Muscle layer of colon (tissue), 2 donors: ENCODE measurements around the gene RRAS2.
"Not testable (repeated sequence)": the region's sequence is repeated elsewhere in the genome, so short reads cannot be mapped to it uniquely, and the experiment has no call there.

ENCODE experiments used
- H3K27ac ChIP-seq: one replicate; pipeline ENCODE4 v1.7.0; 2013; ENCODE audit warnings: low read depth, mild to moderate bottlenecking, low read length, moderate library complexity
- H3K27me3 ChIP-seq, 2 donors: one replicate each; pipeline ENCODE4 v1.7.0; 2013; ENCODE audit warnings: low read length in 2 of 2, mild to moderate bottlenecking in 2 of 2; ENCODE audit not compliant: insufficient read depth in 2 of 2, control insufficient read depth in 1 of 2
- H3K36me3 ChIP-seq: one replicate; pipeline ENCODE4 v1.7.0; 2013; ENCODE audit warnings: mild to moderate bottlenecking, low read length; ENCODE audit not compliant: insufficient read depth
- H3K4me1 ChIP-seq: one replicate; pipeline ENCODE4 v1.7.0; 2013; ENCODE audit warnings: mild to moderate bottlenecking, low read length; ENCODE audit not compliant: insufficient read depth
- H3K4me3 ChIP-seq, 2 donors: one replicate each; pipeline ENCODE4 v1.7.0; 2013; ENCODE audit warnings: low read length in 2 of 2, low read depth in 1 of 2, mild to moderate bottlenecking in 1 of 2, moderate library complexity in 1 of 2
- H3K9ac ChIP-seq: one replicate; pipeline ENCODE4 v1.7.0; 2013; ENCODE audit warnings: low read length
- H3K9me3 ChIP-seq: one replicate; pipeline ENCODE4 v1.7.0; 2013; ENCODE audit warnings: mild to moderate bottlenecking, low read length
- donor health status: abdominal sarcoma.
- donor health status: Adenocarcinoma of cecum.

RRAS2 gene

GRCh38 chr11:14299921-14300320 is 59.1 kb downstream of the RRAS2 start:
- H3K36me3 ChIP-seq, result no peaks in the 10 kb centered on the region
- H3K4me3 ChIP-seq, result no peak overlapping the region
- no peak overlapping the region for H3K27ac ChIP-seq
- H3K4me1 ChIP-seq, result peaks cover 8% of the 10 kb centered on the region
- H3K9ac ChIP-seq, result no peak overlapping the region
- H3K27me3 ChIP-seq, result no peaks in the 10 kb centered on the region
- no peaks in the 10 kb centered on the region for H3K9me3 ChIP-seq

DNA sequence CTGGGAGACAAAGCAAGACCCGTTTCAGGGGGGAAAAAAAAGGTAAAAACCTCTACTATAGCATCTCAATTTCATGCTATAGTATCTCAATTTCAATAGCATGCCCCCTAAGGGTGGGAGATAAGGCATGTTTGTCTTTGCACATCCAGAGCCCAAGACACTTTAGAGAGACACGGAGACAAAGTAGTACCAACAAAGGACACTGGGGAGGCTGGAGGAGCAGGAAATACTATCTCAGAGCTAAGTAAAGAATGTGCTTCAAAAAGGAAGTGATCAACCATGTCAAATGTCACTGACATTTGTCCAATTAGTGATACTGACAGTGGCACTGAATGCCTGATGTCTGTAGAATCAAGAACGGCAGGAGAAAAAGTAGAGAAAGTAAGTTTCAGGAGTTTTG is 68.6 kb downstream of the RRAS2 start:
- Histone ChIP-seq H3K27ac (no peak overlapping the region), H3K36me3 (peaks cover 4% of the 10 kb centered on the region), H3K9ac (no peak overlapping the region), H3K4me3 (no peak overlapping the region), H3K4me1 (no peaks in the 10 kb centered on the region), H3K9me3 (no peaks in the 10 kb centered on the region), H3K27me3 (no peaks in the 10 kb centered on the region)

DNA sequence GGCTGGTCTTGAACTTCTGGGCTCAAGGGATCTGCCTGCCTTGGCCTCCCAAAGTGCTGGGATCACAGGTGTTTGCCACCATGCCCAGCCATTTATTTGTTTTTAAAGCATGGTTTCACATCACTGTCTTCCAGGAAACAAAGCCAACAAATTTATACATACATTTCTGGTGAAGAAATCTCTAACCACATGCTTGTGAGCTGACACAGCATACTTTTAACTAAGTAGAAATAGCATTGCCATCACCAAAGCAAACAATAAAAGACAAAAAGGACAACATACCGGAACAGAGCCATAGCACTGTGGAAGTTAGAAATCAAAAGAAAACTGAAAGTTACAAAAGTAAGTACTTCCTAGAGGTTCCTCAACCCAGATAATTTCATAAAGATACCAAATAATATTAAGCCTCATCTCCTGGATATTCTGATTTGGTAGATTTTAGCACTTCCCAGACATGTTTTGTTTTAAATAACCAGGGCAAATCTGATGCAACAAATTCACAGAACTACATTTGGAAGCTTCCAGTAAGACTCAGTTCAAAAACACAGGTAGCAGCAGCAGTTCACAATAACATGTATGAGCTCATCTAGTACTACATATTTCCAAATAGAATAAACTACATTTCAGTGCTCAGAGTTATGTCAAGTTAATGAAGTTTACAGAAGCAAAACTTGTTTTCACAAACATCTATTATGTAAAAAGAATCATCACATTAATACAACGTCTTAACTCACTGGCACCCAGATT is 70.6 kb downstream of the RRAS2 start:
- no peak overlapping the region for H3K9ac ChIP-seq

DNA sequence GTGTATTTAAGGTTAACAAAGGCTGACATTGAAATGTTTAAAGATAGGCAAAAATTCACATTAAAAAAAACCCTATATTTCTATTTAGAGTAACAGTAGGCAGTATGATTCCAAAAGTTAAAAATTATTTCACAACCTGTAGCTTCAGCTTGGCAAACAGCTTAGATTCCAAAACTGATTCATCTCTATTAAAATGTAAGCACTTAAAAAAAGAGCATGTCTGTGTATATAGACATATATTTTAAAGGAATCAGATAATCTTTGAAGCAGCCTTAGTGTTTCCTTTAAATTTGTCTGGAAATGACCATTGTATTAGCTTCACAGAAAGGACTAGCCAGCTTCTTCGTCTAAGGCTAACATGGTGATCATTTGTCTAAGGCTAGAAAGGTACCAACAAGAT is 80.1 kb downstream of the RRAS2 start:
- H3K9ac ChIP-seq, H3K36me3 ChIP-seq, H3K9me3 ChIP-seq, H3K4me1 ChIP-seq, H3K27ac ChIP-seq, H3K4me3 ChIP-seq, H3K27me3 ChIP-seq: not testable (repeated sequence)

More for the DNA sequence above, 70.6 kb downstream of the RRAS2 start:
- Histone ChIP-seq H3K27ac (no peak overlapping the region), H3K27me3 (no peaks in the 10 kb centered on the region), H3K4me1 (no peaks in the 10 kb centered on the region), H3K4me3 (no peak overlapping the region), H3K36me3 (peaks cover 4% of the 10 kb centered on the region), H3K9me3 (no peaks in the 10 kb centered on the region)

DNA sequence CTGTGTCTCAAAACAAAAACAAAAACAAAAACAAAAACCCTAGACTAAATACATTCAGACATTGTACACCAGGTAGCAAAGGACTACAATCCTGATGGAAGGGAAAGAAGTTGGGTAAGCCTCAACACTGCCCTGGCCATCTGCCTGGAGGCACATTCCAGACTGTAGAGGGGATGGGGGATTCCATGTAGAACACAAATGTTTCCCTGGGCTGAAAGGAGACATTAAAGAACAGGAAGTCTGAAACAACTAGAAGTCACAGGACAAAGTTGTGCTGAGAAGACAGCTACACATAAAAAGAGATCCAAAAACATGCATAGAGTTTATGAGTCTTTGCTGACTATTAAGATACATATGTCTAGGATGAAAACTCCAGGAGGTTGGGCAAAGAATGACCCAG is 83.9 kb downstream of the RRAS2 start:
- H3K4me3 ChIP-seq, result no peak overlapping the region
- no peaks in the 10 kb centered on the region for H3K4me1 ChIP-seq
- no peaks in the 10 kb centered on the region for H3K36me3 ChIP-seq
- H3K9me3 ChIP-seq, result no peaks in the 10 kb centered on the region
- H3K27me3 ChIP-seq, result no peaks in the 10 kb centered on the region
- no peak overlapping the region for H3K27ac ChIP-seq
- H3K9ac ChIP-seq, result no peak overlapping the region

DNA sequence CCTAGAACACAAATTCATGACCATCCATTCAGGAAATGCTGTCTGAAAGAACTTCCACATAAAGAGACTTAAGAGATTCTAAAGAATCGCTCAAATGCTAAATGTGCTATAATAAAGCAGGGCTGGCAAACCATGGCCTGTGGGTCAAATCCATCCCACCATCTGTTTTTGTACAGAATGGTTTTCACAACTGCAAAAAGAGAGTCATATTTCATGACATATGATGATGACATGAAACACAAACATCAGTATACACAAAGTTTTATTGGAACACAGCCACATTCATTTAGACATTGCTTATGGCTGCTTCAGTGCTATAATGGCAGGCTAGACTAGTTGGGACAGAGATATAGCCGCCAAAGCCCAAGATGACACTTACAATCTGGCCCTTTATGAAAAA is 85.1 kb downstream of the RRAS2 start:
- no peaks in the 10 kb centered on the region for H3K27me3 ChIP-seq
- no peaks in the 10 kb centered on the region for H3K36me3 ChIP-seq
- no peaks in the 10 kb centered on the region for H3K4me1 ChIP-seq
- no peak overlapping the region for H3K4me3 ChIP-seq
- no peak overlapping the region for H3K9ac ChIP-seq
- H3K27ac ChIP-seq, result no peak overlapping the region
- no peaks in the 10 kb centered on the region for H3K9me3 ChIP-seq

DNA sequence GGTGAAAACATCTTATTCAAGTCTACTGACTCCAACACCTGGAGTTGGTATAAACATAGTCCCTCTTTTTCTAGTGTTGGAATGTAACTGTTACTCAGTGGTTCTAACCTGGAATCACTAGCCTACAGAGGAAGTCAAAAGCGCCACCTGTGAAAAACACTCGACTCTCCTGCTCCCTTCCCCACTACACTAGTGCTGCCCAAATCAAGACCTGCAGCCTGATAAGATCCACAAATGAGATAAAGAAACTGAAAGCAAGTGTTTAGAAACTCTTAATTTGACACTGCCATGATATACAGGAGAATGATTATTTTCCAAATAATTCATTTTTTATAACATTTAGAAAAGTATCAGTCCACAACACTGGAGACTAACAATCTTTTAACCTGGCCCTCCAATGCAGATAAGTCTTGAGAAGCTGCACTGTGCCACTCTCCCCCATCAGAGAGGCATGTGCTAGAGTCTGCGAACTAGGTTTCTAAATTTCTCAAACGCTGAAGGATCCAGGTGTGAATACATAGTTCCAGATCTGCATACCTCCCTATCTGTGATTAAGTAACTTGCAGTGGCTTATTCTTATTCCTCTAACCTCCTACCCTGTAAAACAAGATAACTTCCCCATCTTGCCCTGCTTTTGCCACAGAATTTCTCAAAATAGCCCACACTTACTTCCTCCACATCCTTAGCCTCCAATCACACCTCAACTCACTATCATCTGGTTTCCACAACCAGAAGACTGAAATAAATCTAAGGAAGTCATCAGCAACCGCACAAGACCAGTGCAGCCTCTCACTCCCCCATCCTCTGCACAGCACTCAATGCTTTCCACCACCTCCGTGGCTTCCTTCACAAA is 88.1 kb downstream of the RRAS2 start:
- Histone ChIP-seq H3K9ac (no peak overlapping the region), H3K27ac (no peak overlapping the region), H3K9me3 (no peaks in the 10 kb centered on the region), H3K36me3 (no peaks in the 10 kb centered on the region), H3K4me3 (no peak overlapping the region), H3K27me3 (no peaks in the 10 kb centered on the region), H3K4me1 (no peaks in the 10 kb centered on the region)

DNA sequence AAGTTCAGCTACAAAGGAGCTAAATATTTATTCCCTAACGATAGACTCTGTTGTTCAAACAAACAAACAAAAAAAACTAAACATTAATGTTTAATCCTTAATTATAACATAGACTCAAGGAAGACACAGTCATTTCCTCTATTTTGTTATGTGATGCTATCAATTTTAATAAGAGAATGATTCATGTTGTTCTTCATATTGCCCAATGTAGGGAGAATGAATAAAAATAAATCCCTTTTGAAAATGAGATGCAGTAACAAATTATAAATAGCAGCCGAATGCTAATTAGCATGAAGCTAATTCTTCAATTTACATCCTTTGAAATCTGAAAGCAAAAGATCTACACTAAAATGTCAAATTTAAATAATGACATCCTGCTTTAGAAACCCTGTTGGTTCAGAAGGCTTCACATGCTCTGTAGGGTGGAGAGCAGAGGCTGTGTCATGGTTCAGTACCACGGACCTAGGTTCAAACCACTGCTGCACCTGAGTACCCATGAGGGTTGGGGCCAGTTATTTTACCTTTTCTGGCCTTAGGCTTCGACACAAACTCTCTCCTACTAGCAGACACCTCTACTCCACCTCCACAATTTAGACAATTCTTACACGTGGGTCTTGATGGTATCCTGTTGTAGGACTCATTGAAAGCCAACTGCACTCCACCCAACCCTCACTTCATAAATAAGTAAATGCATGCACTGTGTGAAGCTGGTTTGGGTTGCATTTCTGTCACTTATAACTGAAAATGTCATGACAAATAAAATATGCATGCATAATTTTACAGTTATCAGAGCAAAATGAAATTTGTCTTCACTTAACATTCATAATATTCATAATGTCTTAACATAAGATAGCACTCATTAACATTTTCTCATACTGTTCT is 89.0 kb downstream of the RRAS2 start:
- H3K9ac ChIP-seq, result no peak overlapping the region
- no peaks in the 10 kb centered on the region for H3K27me3 ChIP-seq
- H3K27ac ChIP-seq, result no peak overlapping the region
- no peaks in the 10 kb centered on the region for H3K4me1 ChIP-seq
- no peak overlapping the region for H3K4me3 ChIP-seq
- H3K36me3 ChIP-seq, result no peaks in the 10 kb centered on the region
- no peaks in the 10 kb centered on the region for H3K9me3 ChIP-seq

DNA sequence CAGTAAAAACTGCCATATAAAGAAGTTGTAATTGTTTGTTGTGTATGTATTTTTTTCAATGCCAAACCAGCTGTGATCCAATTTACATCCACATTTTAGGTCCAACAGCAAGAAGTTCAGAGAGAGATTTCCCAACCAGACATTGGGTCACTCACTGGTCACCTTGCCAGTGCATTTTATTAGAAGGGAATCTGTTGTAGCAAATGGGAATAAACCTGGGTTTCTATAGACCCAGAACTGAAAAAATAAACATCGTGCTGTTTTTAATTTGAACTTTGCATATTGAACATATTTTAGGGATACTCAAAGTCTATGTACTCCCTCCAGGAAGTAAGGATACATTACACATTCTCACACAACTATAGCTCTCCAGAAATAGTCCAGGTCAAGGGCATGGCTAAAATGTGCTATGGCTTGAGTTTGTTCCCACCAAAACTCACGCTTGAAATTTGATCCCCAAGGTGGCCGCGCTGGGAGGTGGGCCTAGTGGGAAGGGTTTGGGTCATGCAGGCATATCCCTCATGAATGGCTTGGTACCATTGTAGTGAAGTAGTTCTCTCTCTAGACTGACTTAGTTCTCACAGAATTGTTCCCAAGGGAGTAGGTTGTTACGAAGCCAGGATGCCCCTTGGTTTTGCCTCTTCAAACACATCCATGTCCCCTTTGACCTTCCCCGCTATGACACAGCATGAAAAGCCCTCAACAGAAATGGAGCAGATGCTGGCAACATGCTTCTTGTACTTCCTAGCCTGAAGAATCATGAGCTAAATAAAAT is 90.9 kb downstream of the RRAS2 start:
- no peaks in the 10 kb centered on the region for H3K36me3 ChIP-seq
- no peak overlapping the region for H3K4me3 ChIP-seq
- H3K27ac ChIP-seq, result no peak overlapping the region
- no peaks in the 10 kb centered on the region for H3K27me3 ChIP-seq
- no peaks in the 10 kb centered on the region for H3K4me1 ChIP-seq
- no peak overlapping the region for H3K9ac ChIP-seq
- no peaks in the 10 kb centered on the region for H3K9me3 ChIP-seq

DNA sequence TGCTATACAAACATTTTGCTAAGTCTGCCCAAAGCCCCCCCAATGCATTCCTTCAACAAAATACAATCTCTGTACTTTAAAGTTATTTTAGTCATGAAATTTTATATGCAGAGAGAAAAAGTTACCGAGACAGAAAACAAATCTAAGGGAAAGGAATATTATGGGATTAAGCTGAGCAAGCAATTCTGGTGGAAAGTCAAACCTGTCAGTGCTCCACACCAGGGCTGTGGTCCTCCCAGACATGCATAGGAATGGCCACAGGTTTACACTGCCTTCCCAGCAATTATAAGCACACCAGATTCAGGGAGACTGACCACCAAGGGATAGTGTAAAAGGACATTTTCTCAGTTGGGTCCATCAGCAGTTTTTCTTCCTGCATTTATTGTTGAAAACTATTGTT is 92.4 kb downstream of the RRAS2 start:
- H3K9ac ChIP-seq, result no peak overlapping the region
- H3K4me3 ChIP-seq, result no peak overlapping the region
- H3K27me3 ChIP-seq, result no peaks in the 10 kb centered on the region
- no peaks in the 10 kb centered on the region for H3K4me1 ChIP-seq
- no peaks in the 10 kb centered on the region for H3K9me3 ChIP-seq
- H3K27ac ChIP-seq, result no peak overlapping the region
- H3K36me3 ChIP-seq, result no peaks in the 10 kb centered on the region

- Histone ChIP-seq H3K4me1 (peaks cover 5% of the 10 kb centered on the region), H3K27ac (no peak overlapping the region), H3K36me3 (no peaks in the 10 kb centered on the region), H3K27me3 (no peaks in the 10 kb centered on the region), H3K9ac (no peak overlapping the region), H3K9me3 (no peaks in the 10 kb centered on the region), H3K4me3 (no peak overlapping the region)
Measured at GRCh38 chr11:14264966-14265365, 94.0 kb downstream of the RRAS2 start.
